AG09319 (cell line): ENCODE results near the gene GRID1.

Experiments used
- DNase-seq: peaks from one replicate; pipeline ENCODE4 v3.0.0-alpha.2; 2010; ENCODE audit warnings: low read depth; ENCODE audit errors: extremely low read depth
- CTCF ChIP-seq: IDR thresholded peaks from 2 replicates; pipeline ENCODE4 v1.5.1; 2011; ENCODE audit warnings: low read depth, mild to moderate bottlenecking, inconsistent platforms, low read length, moderate library complexity

GRID1 gene

GRCh38 chr10:86372784-86373239 lies 6.2 kb upstream of the GRID1 start:
- no peak for DNase-seq
- TF ChIP-seq CTCF = no peak

- no peak for DNase-seq
- TF ChIP-seq CTCF = no peak
Measured at GRCh38 chr10:86372119-86372783, 5.7 kb upstream of the GRID1 start.

- DNase-seq = no peak
Measured at GRCh38 chr10:86371691-86372090, 5.1 kb upstream of the GRID1 start.

GRCh38 chr10:86371116-86371515 lies 4.5 kb upstream of the GRID1 start:
- no peak for DNase-seq
- no peak for TF ChIP-seq CTCF

More at GRCh38 chr10:86371691-86372090, 5.1 kb upstream of the GRID1 start:
- TF ChIP-seq CTCF = no peak

GRCh38 chr10:86370006-86370585 lies 3.5 kb upstream of the GRID1 start:
- no peak for DNase-seq
- TF ChIP-seq CTCF = no peak

GRCh38 chr10:86368987-86369386 lies 2.4 kb upstream of the GRID1 start:
- no peak for TF ChIP-seq CTCF
- no peak for DNase-seq

- TF ChIP-seq CTCF = no peak
- no peak for DNase-seq
Measured at GRCh38 chr10:86368046-86368445, 1.5 kb upstream of the GRID1 start.
